ENCODE data around the gene ROMO1.
"Not testable (repeated sequence)": the region's sequence is repeated elsewhere in the genome, so short reads cannot be mapped to it uniquely, and the experiment has no call there.

DNA sequence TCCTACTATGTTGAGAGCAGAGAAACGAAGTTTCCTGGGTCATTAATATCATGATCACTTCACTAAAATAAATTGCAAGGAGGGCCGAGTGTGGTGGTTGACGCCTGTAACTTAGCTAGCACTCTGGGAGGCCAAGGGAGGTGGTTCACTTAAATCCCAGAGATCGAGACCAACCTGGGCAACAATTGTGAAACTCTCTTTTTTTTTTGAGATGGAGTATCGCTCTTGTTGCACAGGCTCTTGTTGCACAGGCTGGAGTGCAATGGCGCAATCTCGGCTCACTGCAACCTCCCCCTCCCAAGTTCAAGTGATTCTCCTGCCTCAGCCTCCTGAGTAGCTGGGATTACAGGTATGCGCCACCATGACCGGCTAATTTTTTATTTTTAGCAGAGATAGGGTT is 13.9 kb downstream of the ROMO1 start:
- TF ChIP-seq CTCF (IDR thresholded peaks at IDR 0.05; ENCODE audit: poor library complexity, severe bottlenecking); RAD21 (conservative IDR thresholded peaks at IDR 0.05); POLR2AphosphoS5 (IDR thresholded peaks at IDR 0.05); SMC3 (conservative IDR thresholded peaks at IDR 0.05; ENCODE audit: poor library complexity); EP300 (conservative IDR thresholded peaks at IDR 0.05; ENCODE audit: poor library complexity, severe bottlenecking): not testable (repeated sequence)
- TF ChIP-seq, protein P1, sequence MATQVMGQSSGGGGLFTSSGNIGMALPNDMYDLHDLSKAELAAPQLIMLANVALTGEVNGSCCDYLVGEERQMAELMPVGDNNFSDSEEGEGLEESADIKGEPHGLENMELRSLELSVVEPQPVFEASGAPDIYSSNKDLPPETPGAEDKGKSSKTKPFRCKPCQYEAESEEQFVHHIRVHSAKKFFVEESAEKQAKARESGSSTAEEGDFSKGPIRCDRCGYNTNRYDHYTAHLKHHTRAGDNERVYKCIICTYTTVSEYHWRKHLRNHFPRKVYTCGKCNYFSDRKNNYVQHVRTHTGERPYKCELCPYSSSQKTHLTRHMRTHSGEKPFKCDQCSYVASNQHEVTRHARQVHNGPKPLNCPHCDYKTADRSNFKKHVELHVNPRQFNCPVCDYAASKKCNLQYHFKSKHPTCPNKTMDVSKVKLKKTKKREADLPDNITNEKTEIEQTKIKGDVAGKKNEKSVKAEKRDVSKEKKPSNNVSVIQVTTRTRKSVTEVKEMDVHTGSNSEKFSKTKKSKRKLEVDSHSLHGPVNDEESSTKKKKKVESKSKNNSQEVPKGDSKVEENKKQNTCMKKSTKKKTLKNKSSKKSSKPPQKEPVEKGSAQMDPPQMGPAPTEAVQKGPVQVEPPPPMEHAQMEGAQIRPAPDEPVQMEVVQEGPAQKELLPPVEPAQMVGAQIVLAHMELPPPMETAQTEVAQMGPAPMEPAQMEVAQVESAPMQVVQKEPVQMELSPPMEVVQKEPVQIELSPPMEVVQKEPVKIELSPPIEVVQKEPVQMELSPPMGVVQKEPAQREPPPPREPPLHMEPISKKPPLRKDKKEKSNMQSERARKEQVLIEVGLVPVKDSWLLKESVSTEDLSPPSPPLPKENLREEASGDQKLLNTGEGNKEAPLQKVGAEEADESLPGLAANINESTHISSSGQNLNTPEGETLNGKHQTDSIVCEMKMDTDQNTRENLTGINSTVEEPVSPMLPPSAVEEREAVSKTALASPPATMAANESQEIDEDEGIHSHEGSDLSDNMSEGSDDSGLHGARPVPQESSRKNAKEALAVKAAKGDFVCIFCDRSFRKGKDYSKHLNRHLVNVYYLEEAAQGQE (IDR thresholded peaks at IDR 0.05; ENCODE audit: borderline replicate concordance), result not testable (repeated sequence)

Measured in neural cell (in vitro differentiated cells).